Spleen (tissue), 11 donors: ENCODE data around the gene ZAR1. TPM values are rescaled to one million over a fixed set of nuclear protein-coding genes. Genes with fewer than 3 reads are reported as not detected.

Experiments
- DNase-seq: peaks from one replicate; pipeline ENCODE4 v3.0.0-alpha.2; 2020
- H3K27ac ChIP-seq, 8 donors: fragments of 200-600 bp; sonication (generic) in 7 of 8; 1 replicate in 4 of 8; 2 replicates in 4 of 8; pipeline versions ENCODE4 v1.5.0 to v1.8.0; 2016 to 2021; ENCODE audit warnings: inconsistent platforms in 4 of 8, mild to moderate bottlenecking in 4 of 8, moderate library complexity in 1 of 8
- H3K27me3 ChIP-seq, 7 donors: fragments of 200-600 bp; sonication (generic) in 6 of 7; replicated peaks in 1 of 7; 1 replicate in 4 of 7; 2 replicates in 3 of 7; pipeline versions ENCODE4 v1.5.0 to v1.8.0; 2016 to 2021; ENCODE audit warnings: inconsistent platforms in 3 of 7, mild to moderate bottlenecking in 1 of 7
- H3K36me3 ChIP-seq, 6 donors: fragments of 200-600 bp; sonication (generic) in 5 of 6; 1 replicate in 4 of 6; 2 replicates in 2 of 6; pipeline versions ENCODE4 v1.5.0 to v1.8.0; 2016 to 2021; ENCODE audit warnings: inconsistent platforms in 2 of 6
- H3K4me1 ChIP-seq, 6 donors: fragments of 200-600 bp; sonication (generic) in 5 of 6; 1 replicate in 3 of 6; 2 replicates in 3 of 6; pipeline versions ENCODE4 v1.5.0 to v1.8.0; 2016 to 2021; ENCODE audit warnings: inconsistent platforms in 3 of 6
- H3K4me3 ChIP-seq, 8 donors: fragments of 200-600 bp; sonication (generic) in 7 of 8; 1 replicate in 4 of 8; 2 replicates in 4 of 8; pipeline versions ENCODE4 v1.5.0 to v1.8.0; 2016 to 2021; ENCODE audit warnings: inconsistent platforms in 4 of 8, mild to moderate bottlenecking in 4 of 8, moderate library complexity in 2 of 8
- H3K9me3 ChIP-seq, 8 donors: fragments of 200-600 bp; sonication (generic) in 7 of 8; 1 replicate in 4 of 8; 2 replicates in 4 of 8; pipeline versions ENCODE4 v1.5.0 to v1.8.0; 2016 to 2021; ENCODE audit warnings: inconsistent platforms in 4 of 8
- CTCF ChIP-seq, 11 experiments: fragments of 200-600 bp in 7 of 11; fragments of 450-650 bp in 4 of 11; sonication (generic) in 4 of 11; IDR thresholded peaks in 8 of 11; conservative IDR thresholded peaks in 3 of 11; 1 replicate in 7 of 11; 2 replicates in 4 of 11; pipeline versions ENCODE4 v1.4.0 to v1.8.0; 2016 to 2021; ENCODE audit warnings: antibody characterized with exemption in 11 of 11, inconsistent platforms in 4 of 11, mild to moderate bottlenecking in 1 of 11
- POLR2A ChIP-seq, 3 donors: fragments of 450-650 bp; IDR thresholded peaks; one replicate each; pipeline ENCODE4 v1.5.1; 2017; ENCODE audit warnings: antibody characterized with exemption in 3 of 3, mild to moderate bottlenecking in 1 of 3
- POLR2AphosphoS5 ChIP-seq, 3 donors: sonication (generic); formaldehyde crosslinking; IDR thresholded peaks; one replicate each; pipeline ENCODE4 v1.5.1; 2017; ENCODE audit warnings: antibody characterized with exemption in 3 of 3
- WGBS, 5 donors: extraction: QIAGEN DNeasy Blood & Tissue Kit in 3 of 5; methylation state at CpG; one replicate each; pipeline versions ENCODE4 v1.1.5 to v1.1.7; 2013 to 2018; 5-methylcytosine and 5-hydroxymethylcytosine counted together
- intact Hi-C: fragments of 100-400 bp; cut with DNase I; formaldehyde crosslinking; loops from one replicate; pipeline ENCODE4 v1.15.0; 2023; ENCODE audit warnings: low total_unique reads
- polyA plus RNA-seq, 3 donors: library from polyadenylated mRNA; stranded (reverse); fragments of 200-250 nt; gene quantifications; one replicate each; pipeline ENCODE4 v1.2.1, GENCODE V29; 2013
- total RNA-seq, 7 donors: library from RNA; depleted of rRNA in 3 of 7; stranded (reverse); fragments of >200 nt in 3 of 7; fragmentation: NEBNext Ultra II Directional in 4 of 7; extraction: Animal tissue kit (Norgen Biotek cat#: 25700) in 4 of 7; gene quantifications; one replicate each; pipeline versions ENCODE4 v1.1.0 to v1.2.1, GENCODE V29; 2016 to 2021
- donor health status: healthy with polysubstance abuse.
- donor health status: DM: no; HTN: no; CAD: no; lungs with moderate emphysema.
- donor health status: DM: no; HTN: no; CAD: no.
- donor health status: Bipolar disorder and iron deficiency.
- donor health status: healthy.
- donor health status: DM: no; HTN: no; CAD: no.
- donor health status: DM: yes; HTN: yes; CAD: no.

The ZAR1 gene
- total and polyA plus RNA-seq, 10 donors = not detected

GRCh38 chr4:48538358-48538757 is 48.3 kb downstream of the ZAR1 start:
- no peak for TF ChIP-seq POLR2AphosphoS5 (IDR thresholded peaks at IDR 0.05)
- no peak for TF ChIP-seq POLR2A (IDR thresholded peaks at IDR 0.05)
- no peak for TF ChIP-seq CTCF (IDR thresholded peaks at IDR 0.05 in 8 of 11, conservative IDR thresholded peaks at IDR 0.05 in 3 of 11)
- DNase-seq = no peak
- no peaks in the 10 kb centered on the region for H3K9me3 ChIP-seq
- H3K4me3 ChIP-seq = no peak overlapping the region
- intact Hi-C loops = no loop called here
- H3K27me3 ChIP-seq = no peaks in the 10 kb centered on the region
- H3K4me1 ChIP-seq = peaks cover 0 to 7% (median 0%) of the 10 kb centered on the region in 6 donors
- H3K27ac ChIP-seq = no peak overlapping the region
- peaks cover 5 to 93% (median 64%) of the 10 kb centered on the region in 6 donors for H3K36me3 ChIP-seq

GRCh38 chr4:48539597-48539996 is 49.5 kb downstream of the ZAR1 start:
- no peak for DNase-seq
- Histone ChIP-seq H3K4me1 (peaks cover 0 to 7% (median 0%) of the 10 kb centered on the region in 6 donors), H3K36me3 (peaks cover 3 to 93% (median 65%) of the 10 kb centered on the region in 6 donors), H3K4me3 (no peak overlapping the region), H3K27me3 (no peaks in the 10 kb centered on the region), H3K9me3 (no peaks in the 10 kb centered on the region), H3K27ac (no peak overlapping the region)
- no peak for TF ChIP-seq CTCF (IDR thresholded peaks at IDR 0.05 in 8 of 11, conservative IDR thresholded peaks at IDR 0.05 in 3 of 11)
- TF ChIP-seq POLR2AphosphoS5 (IDR thresholded peaks at IDR 0.05) = no peak
- TF ChIP-seq POLR2A (IDR thresholded peaks at IDR 0.05) = no peak
- 92 to 98% (median 95%) methylated on average over 3 of the region's 3 CpGs for WGBS, 5 donors
- intact Hi-C loops = no loop called here

- peaks cover 0 to 7% (median 0%) of the 10 kb centered on the region in 6 donors for H3K4me1 ChIP-seq
- intact Hi-C loops = no loop called here
- WGBS, 5 donors = 96 to 99% (median 97%) methylated on average over 2 of the region's 2 CpGs
- no peaks in the 10 kb centered on the region for H3K9me3 ChIP-seq
- H3K27ac ChIP-seq = no peak overlapping the region
- H3K4me3 ChIP-seq = no peak overlapping the region
- H3K27me3 ChIP-seq = no peaks in the 10 kb centered on the region
- TF ChIP-seq POLR2AphosphoS5 (IDR thresholded peaks at IDR 0.05) = no peak
- no peak for TF ChIP-seq CTCF (IDR thresholded peaks at IDR 0.05 in 8 of 11, conservative IDR thresholded peaks at IDR 0.05 in 3 of 11)
- TF ChIP-seq POLR2A (IDR thresholded peaks at IDR 0.05) = no peak
- no peak for DNase-seq
- H3K36me3 ChIP-seq = peaks cover 3 to 96% (median 73%) of the 10 kb centered on the region in 6 donors
These were observed 52.8 kb downstream of the ZAR1 start for GRCh38 chr4:48542888-48543287.

GRCh38 chr4:48543796-48544195 is 53.7 kb downstream of the ZAR1 start:
- DNase-seq = no peak
- Histone ChIP-seq H3K27me3 (no peaks in the 10 kb centered on the region), H3K4me3 (no peak overlapping the region), H3K27ac (no peak overlapping the region), H3K9me3 (no peaks in the 10 kb centered on the region), H3K36me3 (peaks cover 3 to 100% (median 82%) of the 10 kb centered on the region in 6 donors), H3K4me1 (peaks cover 0 to 2% (median 0%) of the 10 kb centered on the region in 6 donors)
- TF ChIP-seq POLR2A (IDR thresholded peaks at IDR 0.05) = no peak
- no peak for TF ChIP-seq CTCF (IDR thresholded peaks at IDR 0.05 in 8 of 11, conservative IDR thresholded peaks at IDR 0.05 in 3 of 11)
- TF ChIP-seq POLR2AphosphoS5 (IDR thresholded peaks at IDR 0.05) = no peak
- WGBS, 5 donors = 89 to 96% (median 90%) methylated on average over 3 of the region's 3 CpGs
- intact Hi-C loops = no loop called here

Other genes starting within 250 kb of the ZAR1 start
- 10 to 100 TPM in 2 of 7 donors, 1 to 10 TPM in 5; 5.9 to 15.3 (median 8.1) TPM for gene TEC, start 220.4 kb upstream of the ZAR1 start, total RNA-seq
- 1 to 10 TPM; 1.9 to 2.3 (median 2.0) TPM for gene TEC, start 220.4 kb upstream of the ZAR1 start, polyA plus RNA-seq
- 10 to 100 TPM; 42.8 to 69.1 (median 48.5) TPM for gene SLAIN2, start 148.7 kb upstream of the ZAR1 start, total RNA-seq
- gene SLAIN2, start 148.7 kb upstream of the ZAR1 start, polyA plus RNA-seq = 1 to 10 TPM; 6.6 to 8.5 (median 7.8) TPM
- under 1 TPM in 2 of 7 donors, not detected in 5; 0.27 to 0.32 TPM for gene SLC10A4, start 6.9 kb upstream of the ZAR1 start, total RNA-seq
- under 1 TPM; 0.08 to 0.20 (median 0.13) TPM for gene SLC10A4, start 6.9 kb upstream of the ZAR1 start, polyA plus RNA-seq